A172 (cell line): ENCODE results near the gene DNTTIP2. TPM values are rescaled to one million over a fixed set of nuclear protein-coding genes. Genes with fewer than 3 reads are reported as not detected.
"Not testable (repeated sequence)": the region's sequence is repeated elsewhere in the genome, so short reads cannot be mapped to it uniquely, and the experiment has no call there.

Experiments
- DNase-seq: peaks from one replicate; pipeline ENCODE4 v3.0.0-alpha.2; 2015; ENCODE audit warnings: low spot score
- total RNA-seq: library from RNA; depleted of rRNA; stranded (reverse); fragments of >200 nt; shearing (Covaris generic); gene quantifications from 2 replicates; pipeline ENCODE4 v1.2.3, GENCODE V29; 2014; rRNA removed

DNTTIP2 gene
- total RNA-seq: 57.8 and 58.2 TPM in 2 replicates

- peak; percentile 84 for DNase-seq
Measured at GRCh38 chr1:93878889-93879586, at the start of gene DNTTIP2. DNTTIP2 (minus strand) TSS chr1:93879206; CDS start chr1:93879148, 58 bp downstream.

GRCh38 chr1:93925206-93925605 is 46.2 kb upstream of the DNTTIP2 start:
- no peak for DNase-seq

GRCh38 chr1:93919780-93920179 is 40.8 kb upstream of the DNTTIP2 start:
- DNase-seq: no peak

GRCh38 chr1:93917302-93917701 is 38.3 kb upstream of the DNTTIP2 start:
- DNase-seq: no peak

GRCh38 chr1:93910880-93911279 is 31.9 kb upstream of the DNTTIP2 start:
- not testable (repeated sequence) for DNase-seq

GRCh38 chr1:93910305-93910704 is 31.3 kb upstream of the DNTTIP2 start:
- no peak for DNase-seq

- DNase-seq: peak; percentile 89
Measured at GRCh38 chr1:93909146-93910050, 30.4 kb upstream of the DNTTIP2 start, which contains the start of gene GCLM. GCLM (minus strand) TSS chr1:93909430; CDS start chr1:93909163, 267 bp downstream.

GRCh38 chr1:93908394-93909145 is 29.6 kb upstream of the DNTTIP2 start:
- peak; percentile 10 for DNase-seq

GRCh38 chr1:93907718-93908117 is 28.7 kb upstream of the DNTTIP2 start:
- DNase-seq: peak; percentile 19

- DNase-seq: no peak
Measured at GRCh38 chr1:93906480-93906879, 27.5 kb upstream of the DNTTIP2 start.

- no peak for DNase-seq
Measured at GRCh38 chr1:93905734-93906133, 26.7 kb upstream of the DNTTIP2 start.

- DNase-seq: no peak
Measured at GRCh38 chr1:93905051-93905450, 26.0 kb upstream of the DNTTIP2 start.

GRCh38 chr1:93904228-93904627 is 25.2 kb upstream of the DNTTIP2 start:
- DNase-seq: no peak

GRCh38 chr1:93900723-93901504 is 21.9 kb upstream of the DNTTIP2 start:
- no peak for DNase-seq

- DNase-seq: no peak
Measured at GRCh38 chr1:93899543-93900207, 20.7 kb upstream of the DNTTIP2 start.

GRCh38 chr1:93888900-93889299 is 9.9 kb upstream of the DNTTIP2 start:
- no peak for DNase-seq

GRCh38 chr1:93882269-93882668 is 3.3 kb upstream of the DNTTIP2 start:
- no peak for DNase-seq

GRCh38 chr1:93880731-93881130 is 1.7 kb upstream of the DNTTIP2 start:
- DNase-seq: no peak

GRCh38 chr1:93878501-93878888 is 511 bp downstream of the DNTTIP2 start:
- peak; percentile 33 for DNase-seq

- no peak for DNase-seq
Measured at GRCh38 chr1:93877529-93877928, 1.5 kb downstream of the DNTTIP2 start.

- DNase-seq: no peak
Measured at GRCh38 chr1:93876244-93876643, 2.8 kb downstream of the DNTTIP2 start.
